ENCODE results near the gene HSPBP1. TPM values are rescaled to one million over a fixed set of nuclear protein-coding genes. Genes with fewer than 3 reads are reported as not detected.
A peak's percentile ranks its signal among the peaks of the same experiment; 100 is the strongest.

HSPBP1 gene
- total RNA-seq, 1 experiment from 2014 or later = 39.3 TPM

DNA sequence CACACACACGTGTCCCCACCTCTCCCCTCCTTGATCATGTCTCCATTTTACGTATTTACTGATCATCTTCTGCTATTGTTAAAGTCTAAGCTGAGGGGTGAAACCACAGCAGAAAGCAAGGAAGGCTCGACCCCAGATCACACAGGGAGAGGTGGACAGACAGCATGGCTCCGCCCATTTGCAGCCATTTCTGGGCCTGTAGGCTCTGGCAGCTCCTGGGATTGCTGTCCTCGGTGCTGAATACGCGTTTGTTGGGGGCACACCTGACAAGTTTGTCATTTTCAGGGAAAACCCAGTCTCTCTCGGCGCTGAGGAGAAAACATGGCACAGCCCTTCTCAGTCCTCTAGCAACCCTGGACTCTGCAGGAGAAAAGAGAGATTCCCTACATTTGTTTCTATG is 59.4 kb downstream of the HSPBP1 start:
- Histone ChIP-seq H3K36me3 (no peaks in the 10 kb centered on the region; the same call in 1 of the 2 replicates), H3K4me1 (0 out of 2 replicates have a peak, but pooled peaks cover 2% of the 10 kb centered on the region), H3K27ac (no peak overlapping the region), H3K27me3 (no peaks in the 10 kb centered on the region), H3K9me3 (replicated peaks) (no peaks in the 10 kb centered on the region), H3K4me3 (no peak overlapping the region)
- DNase-seq = peak; percentile 39 to 42

- DNase-seq = peak; percentile 91 to 93
- Histone ChIP-seq H3K27ac (peak overlapping the region; percentile 19; the same call in 1 of the 2 replicates), H3K9me3 (replicated peaks) (peaks cover 5% of the 10 kb centered on the region; the same call in 1 of the 2 replicates), H3K36me3 (no peaks in the 10 kb centered on the region), H3K27me3 (no peaks in the 10 kb centered on the region), H3K4me3 (peak overlapping the region; percentile 42), H3K4me1 (0 out of 2 replicates have a peak, but pooled peaks cover 2% of the 10 kb centered on the region)
Observed at GRCh38 chr19:55216461-55217198, 63.3 kb downstream of the HSPBP1 start.

GRCh38 chr19:55213547-55213946 is 66.4 kb downstream of the HSPBP1 start:
- Histone ChIP-seq H3K36me3 (no peaks in the 10 kb centered on the region), H3K27ac (no peak overlapping the region), H3K9me3 (replicated peaks) (peaks cover 5% of the 10 kb centered on the region; the same call in 1 of the 2 replicates), H3K4me1 (peaks cover 14% of the 10 kb centered on the region), H3K27me3 (no peaks in the 10 kb centered on the region), H3K4me3 (no peak overlapping the region)
- no peak for DNase-seq

GRCh38 chr19:55212447-55212846 is 67.5 kb downstream of the HSPBP1 start:
- peaks cover 5% of the 10 kb centered on the region; the same call in 1 of the 2 replicates for H3K9me3 ChIP-seq (replicated peaks)
- no peak overlapping the region for H3K27ac ChIP-seq
- H3K4me3 ChIP-seq = no peak overlapping the region
- no peaks in the 10 kb centered on the region for H3K27me3 ChIP-seq
- H3K36me3 ChIP-seq = no peaks in the 10 kb centered on the region
- DNase-seq = peak in 1 of 2 experiments; percentile 35
- H3K4me1 ChIP-seq = peaks cover 14% of the 10 kb centered on the region

Other genes with a start within 250 kb of the HSPBP1 start
- gene GP6, start 241.8 kb downstream of the HSPBP1 start, total RNA-seq (2014; rRNA removed; shearing (Covaris generic)) = 15.1 and 16.7 TPM in 2 replicates
- gene RDH13, start 217.0 kb downstream of the HSPBP1 start, total RNA-seq (2014; rRNA removed; shearing (Covaris generic)) = 29.9 and 30.5 TPM in 2 replicates
- 1.4 and 1.7 TPM in 2 replicates for gene EPS8L1, start 204.2 kb downstream of the HSPBP1 start, total RNA-seq (2014; rRNA removed; shearing (Covaris generic))
- gene PPP1R12C, start 162.5 kb downstream of the HSPBP1 start, total RNA-seq (2014; rRNA removed; shearing (Covaris generic)) = 26.2 and 30.5 TPM in 2 replicates
- 599 and 612 TPM in 2 replicates for gene TNNT1, start 130.9 kb downstream of the HSPBP1 start, total RNA-seq (2014; rRNA removed; shearing (Covaris generic))
- gene TNNI3, start 122.4 kb downstream of the HSPBP1 start, total RNA-seq (2014; rRNA removed; shearing (Covaris generic)) = 2.4 and 2.5 TPM in 2 replicates
- gene DNAAF3, start 113.5 kb downstream of the HSPBP1 start, total RNA-seq (2014; rRNA removed; shearing (Covaris generic)) = 9.1 and 14.0 TPM in 2 replicates
- gene SYT5, start 99.8 kb downstream of the HSPBP1 start, total RNA-seq (2014; rRNA removed; shearing (Covaris generic)) = 0.36 TPM in 1 of 2 replicates, not detected in the other
- gene PTPRH, start 70.6 kb downstream of the HSPBP1 start, total RNA-seq (2014; rRNA removed; shearing (Covaris generic)) = 0.94 and 1.4 TPM in 2 replicates
- 2.3 and 2.5 TPM in 2 replicates for gene TMEM86B, start 51.3 kb downstream of the HSPBP1 start, total RNA-seq (2014; rRNA removed; shearing (Covaris generic))
- gene PPP6R1, start 21.1 kb downstream of the HSPBP1 start, total RNA-seq (2014; rRNA removed; shearing (Covaris generic)) = 39.5 and 44.9 TPM in 2 replicates
- 13.2 and 15.8 TPM in 2 replicates for gene BRSK1, start 3.9 kb upstream of the HSPBP1 start, total RNA-seq (2014; rRNA removed; shearing (Covaris generic))
- not detected in 2 replicates for gene TMEM150B, start 45.2 kb upstream of the HSPBP1 start, total RNA-seq (2014; rRNA removed; shearing (Covaris generic))
- gene KMT5C, start 59.8 kb upstream of the HSPBP1 start, total RNA-seq (2014; rRNA removed; shearing (Covaris generic)) = 21.2 and 21.6 TPM in 2 replicates
- 0.45 TPM in 1 of 2 replicates, not detected in the other for gene COX6B2, start 74.6 kb upstream of the HSPBP1 start, total RNA-seq (2014; rRNA removed; shearing (Covaris generic))
- gene GARIN5B, start 83.2 kb upstream of the HSPBP1 start, total RNA-seq (2014; rRNA removed; shearing (Covaris generic)) = not detected in 2 replicates
- gene IL11, start 90.4 kb upstream of the HSPBP1 start, total RNA-seq (2014; rRNA removed; shearing (Covaris generic)) = 16.7 and 17.8 TPM in 2 replicates
- not detected in 2 replicates for gene TMEM190, start 96.7 kb upstream of the HSPBP1 start, total RNA-seq (2014; rRNA removed; shearing (Covaris generic))
- gene TMEM238, start 104.2 kb upstream of the HSPBP1 start, total RNA-seq (2014; rRNA removed; shearing (Covaris generic)) = 0.14 and 0.25 TPM in 2 replicates
- gene RPL28, start 105.8 kb upstream of the HSPBP1 start, total RNA-seq (2014; rRNA removed; shearing (Covaris generic)) = 612 and 617 TPM in 2 replicates
- gene UBE2S, start 127.7 kb upstream of the HSPBP1 start, total RNA-seq (2014; rRNA removed; shearing (Covaris generic)) = 509 and 566 TPM in 2 replicates
- not detected in 2 replicates for gene SHISA7, start 163.2 kb upstream of the HSPBP1 start, total RNA-seq (2014; rRNA removed; shearing (Covaris generic))
- gene ISOC2, start 181.5 kb upstream of the HSPBP1 start, total RNA-seq (2014; rRNA removed; shearing (Covaris generic)) = 63.2 and 70.8 TPM in 2 replicates
- gene C19orf85, start 184.6 kb upstream of the HSPBP1 start, total RNA-seq (2014; rRNA removed; shearing (Covaris generic)) = not detected in 2 replicates
- gene ZNF628, start 196.5 kb upstream of the HSPBP1 start, total RNA-seq (2014; rRNA removed; shearing (Covaris generic)) = 2.9 and 3.6 TPM in 2 replicates
- gene NAT14, start 205.1 kb upstream of the HSPBP1 start, total RNA-seq (2014; rRNA removed; shearing (Covaris generic)) = 22.1 and 25.9 TPM in 2 replicates
- gene SSC5D, start 208.3 kb upstream of the HSPBP1 start, total RNA-seq (2014; rRNA removed; shearing (Covaris generic)) = 3.1 and 3.8 TPM in 2 replicates

Data from SJCRH30 (cell line).